Measurements from ENCODE around the gene GALNT18.

GRCh38 chr11:11660363-11660740 lies 38.5 kb upstream of the GALNT18 start:
- TF ChIP-seq CTCF (conservative IDR thresholded peaks at IDR 0.05; ENCODE audit: low read length) (no peak), EZH2phosphoT487 (IDR thresholded peaks at IDR 0.05; ENCODE audit: borderline replicate concordance, low read depth, low read length) (no peak)

All from OCI-LY7 (cell line).